HG02852 (cell line): Measurements from ENCODE around the gene RPS14.
"Not testable (repeated sequence)": the region's sequence is repeated elsewhere in the genome, so short reads cannot be mapped to it uniquely, and the experiment has no call there.

ENCODE experiments used
- ATAC-seq: cut with Tn5 transposase; IDR thresholded peaks from one replicate; pipeline ENCODE4 v1.9.1; 2021; ENCODE audit warnings: mild to moderate bottlenecking, moderate library complexity; ENCODE audit not compliant: unreplicated experiment

RPS14 gene

GRCh38 chr5:150446088-150446487, 3.5 kb downstream of the RPS14 start:
- no peak for ATAC-seq

GRCh38 chr5:150444770-150445169, 4.8 kb downstream of the RPS14 start:
- no peak for ATAC-seq

- no peak for ATAC-seq
These were observed 6.1 kb downstream of the RPS14 start for GRCh38 chr5:150443242-150444075.

GRCh38 chr5:150442699-150443080, 6.8 kb downstream of the RPS14 start:
- ATAC-seq: no peak

GRCh38 chr5:150441813-150442698, 7.5 kb downstream of the RPS14 start:
- no peak for ATAC-seq

GRCh38 chr5:150440948-150441812, 8.4 kb downstream of the RPS14 start:
- ATAC-seq: no peak

GRCh38 chr5:150438873-150439546, 10.5 kb downstream of the RPS14 start:
- no peak for ATAC-seq

- peak; percentile 94 for ATAC-seq
These were observed 13.3 kb downstream of the RPS14 start for GRCh38 chr5:150436141-150436680.

GRCh38 chr5:150434464-150434863, 15.1 kb downstream of the RPS14 start:
- ATAC-seq: no peak

GRCh38 chr5:150431574-150431973, 18.0 kb downstream of the RPS14 start:
- no peak for ATAC-seq

GRCh38 chr5:150431048-150431447, 18.5 kb downstream of the RPS14 start:
- no peak for ATAC-seq

GRCh38 chr5:150429410-150429873, 20.1 kb downstream of the RPS14 start:
- no peak for ATAC-seq

GRCh38 chr5:150428978-150429377, 20.6 kb downstream of the RPS14 start:
- ATAC-seq: no peak

- no peak for ATAC-seq
These were observed 21.2 kb downstream of the RPS14 start for GRCh38 chr5:150428106-150428876.

GRCh38 chr5:150426165-150426564, 23.4 kb downstream of the RPS14 start:
- ATAC-seq: not testable (repeated sequence)

- no peak for ATAC-seq
These were observed 26.8 kb downstream of the RPS14 start for GRCh38 chr5:150422758-150423157.

- ATAC-seq: no peak
These were observed 27.5 kb downstream of the RPS14 start for GRCh38 chr5:150422075-150422474.

- ATAC-seq: peak; percentile 67
These were observed 29.8 kb downstream of the RPS14 start for GRCh38 chr5:150419630-150420270.
